22Rv1 (cell line): ENCODE data around the gene ELOVL5.

ENCODE experiments used
- H3K27ac ChIP-seq: fragments of 450-650 bp; 2 replicates; pipeline ENCODE4 v1.5.1; 2017
- CTCF ChIP-seq: fragments of 450-650 bp; IDR thresholded peaks from 2 replicates; pipeline ENCODE4 v1.5.1; 2017; ENCODE audit warnings: mild to moderate bottlenecking
- ZFX ChIP-seq: fragments of 450-650 bp; IDR thresholded peaks from 2 replicates; pipeline ENCODE4 v1.6.1; 2017; ENCODE audit warnings: antibody characterized with exemption, borderline replicate concordance

The ELOVL5 gene

GRCh38 chr6:53369051-53369450 is 20.3 kb upstream of the ELOVL5 start:
- H3K27ac ChIP-seq: no peak overlapping the region

GRCh38 chr6:53366128-53366641 is 17.4 kb upstream of the ELOVL5 start:
- no peak for TF ChIP-seq CTCF
- no peak for TF ChIP-seq ZFX
- H3K27ac ChIP-seq: no peak overlapping the region

More at GRCh38 chr6:53369051-53369450, 20.3 kb upstream of the ELOVL5 start:
- TF ChIP-seq CTCF (no peak), ZFX (no peak)

GRCh38 chr6:53363341-53364079 is 14.8 kb upstream of the ELOVL5 start:
- no peak overlapping the region for H3K27ac ChIP-seq
- TF ChIP-seq ZFX (no peak), CTCF (no peak)

GRCh38 chr6:53361549-53362031 is 12.8 kb upstream of the ELOVL5 start:
- TF ChIP-seq ZFX: no peak
- TF ChIP-seq CTCF: no peak
- H3K27ac ChIP-seq: no peak overlapping the region

GRCh38 chr6:53360093-53360912 is 11.6 kb upstream of the ELOVL5 start:
- H3K27ac ChIP-seq: peak overlapping the region; percentile 68
- TF ChIP-seq CTCF (no peak), ZFX (no peak)

GRCh38 chr6:53359843-53360092 is 11.0 kb upstream of the ELOVL5 start:
- H3K27ac ChIP-seq: peak overlapping the region; percentile 68
- no peak for TF ChIP-seq ZFX
- TF ChIP-seq CTCF: no peak
